HS-5 (cell line): ENCODE data around the gene ARHGAP45.
A peak's percentile ranks its signal among the peaks of the same experiment; 100 is the strongest.
"Not testable (repeated sequence)": the region's sequence is repeated elsewhere in the genome, so short reads cannot be mapped to it uniquely, and the experiment has no call there.

Source experiments
- DNase-seq: peaks from one replicate; pipeline ENCODE4 v3.0.0-alpha.2; 2012; ENCODE audit warnings: low read depth

The ARHGAP45 gene

GRCh38 chr19:1118999-1119398 lies 52.0 kb downstream of the ARHGAP45 start:
- DNase-seq: no peak

- no peak for DNase-seq
These were observed 52.7 kb downstream of the ARHGAP45 start for GRCh38 chr19:1119475-1120217.

GRCh38 chr19:1121395-1121794 lies 54.4 kb downstream of the ARHGAP45 start:
- no peak for DNase-seq

- DNase-seq: no peak
These were observed 55.3 kb downstream of the ARHGAP45 start for GRCh38 chr19:1122021-1122971.

- DNase-seq: no peak
These were observed 56.0 kb downstream of the ARHGAP45 start for GRCh38 chr19:1122972-1123363.

DNA sequence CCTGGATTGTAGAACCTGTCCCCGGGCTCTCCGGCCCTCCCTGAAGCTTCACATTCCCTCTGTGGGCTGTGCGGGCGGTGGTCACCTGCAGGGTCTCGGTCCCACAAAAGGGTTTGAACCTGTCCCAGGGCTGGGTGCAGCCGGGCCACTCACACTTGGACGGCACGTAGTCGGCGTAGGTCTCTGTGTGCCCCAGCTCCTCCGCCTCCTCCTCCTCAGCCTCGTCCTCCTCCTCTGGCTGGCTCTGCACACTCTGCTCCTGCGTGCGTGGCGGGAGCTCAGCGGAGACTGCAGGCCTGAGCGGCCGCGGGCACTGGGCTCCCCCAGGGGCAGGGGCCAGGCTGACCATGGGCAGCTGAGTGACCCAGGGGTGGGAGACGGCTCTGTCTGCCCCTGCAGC lies 56.4 kb downstream of the ARHGAP45 start:
- no peak for DNase-seq

DNA sequence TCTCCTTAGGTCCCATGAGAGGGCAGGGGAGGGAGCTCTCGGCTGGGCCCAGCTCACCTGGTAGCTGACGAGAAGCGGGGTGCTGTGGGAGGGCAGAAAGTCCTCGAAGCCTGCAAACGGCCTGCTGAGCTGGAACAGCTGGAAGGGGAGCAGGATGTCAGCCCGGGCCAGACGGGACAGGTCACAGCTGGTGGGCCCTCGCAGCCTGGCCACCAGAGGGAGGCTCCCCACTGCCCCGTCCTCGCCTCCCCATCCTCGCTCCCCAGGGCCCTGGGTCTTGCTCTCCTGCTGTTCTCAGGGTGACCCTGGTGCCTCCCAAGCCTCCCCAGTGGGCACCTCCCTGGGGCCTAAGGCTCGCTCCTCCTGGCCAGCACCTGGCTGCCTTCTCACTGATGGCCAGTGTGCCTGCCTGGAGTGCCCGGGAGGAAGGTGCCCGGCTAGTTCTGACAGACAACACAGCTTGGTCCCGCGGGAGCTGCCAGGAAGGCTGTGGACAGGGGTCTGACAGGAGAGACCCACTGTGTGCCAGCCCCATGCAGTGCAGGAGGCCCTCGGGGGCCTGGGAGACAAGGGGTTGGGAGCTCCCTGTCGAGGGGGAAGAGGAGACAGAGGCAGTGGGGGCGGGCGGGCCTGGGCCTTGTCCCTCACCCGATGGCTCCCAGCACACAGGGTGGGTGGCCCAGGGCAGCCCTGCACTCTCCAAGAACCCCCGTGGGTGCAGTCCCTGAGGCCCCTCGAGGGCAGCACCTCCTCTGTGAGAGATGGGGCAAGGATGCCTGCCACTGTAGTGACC lies 57.1 kb downstream of the ARHGAP45 start:
- DNase-seq: no peak

DNA sequence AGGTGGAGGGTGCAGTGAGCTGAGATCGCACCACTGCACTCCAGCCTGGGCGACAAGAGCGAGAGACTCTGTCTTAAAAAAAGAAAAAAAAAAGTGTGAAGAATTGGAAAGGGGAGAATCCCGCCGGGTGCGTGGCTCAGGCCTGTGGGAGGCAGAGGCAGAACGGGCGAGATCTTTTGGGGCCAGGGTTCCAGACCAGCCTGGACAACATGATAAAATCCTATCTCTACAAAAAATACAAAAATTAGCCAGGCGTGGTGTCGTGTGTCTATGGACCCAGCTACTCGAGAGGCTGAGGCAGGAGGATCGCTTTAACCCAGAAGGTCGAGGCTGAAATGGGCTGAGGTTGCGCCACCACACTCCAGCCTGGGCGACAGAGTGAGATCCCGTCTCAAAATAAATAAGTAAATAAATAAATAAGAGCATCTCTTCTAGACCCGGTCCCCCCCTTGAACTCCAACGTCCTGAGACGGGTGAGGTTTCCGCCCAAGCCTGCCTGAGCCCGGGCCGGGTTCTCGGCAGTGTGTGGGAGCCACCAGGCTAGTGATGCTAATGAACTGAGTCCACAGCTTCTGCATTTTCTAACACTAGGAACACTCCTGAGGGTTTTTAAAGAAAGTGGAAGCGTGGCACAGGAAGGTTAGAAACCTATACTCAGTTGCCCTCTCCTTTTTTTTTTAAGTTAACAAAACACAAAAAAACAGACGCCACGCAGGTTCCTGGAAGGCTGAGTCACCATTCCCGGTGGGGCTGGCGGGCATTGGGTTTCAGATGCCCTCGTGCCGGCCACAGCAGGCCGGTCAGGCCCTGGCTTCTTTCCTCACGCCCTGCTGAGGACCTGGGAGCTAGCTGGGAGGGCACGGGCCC lies 58.9 kb downstream of the ARHGAP45 start:
- no peak for DNase-seq

DNA sequence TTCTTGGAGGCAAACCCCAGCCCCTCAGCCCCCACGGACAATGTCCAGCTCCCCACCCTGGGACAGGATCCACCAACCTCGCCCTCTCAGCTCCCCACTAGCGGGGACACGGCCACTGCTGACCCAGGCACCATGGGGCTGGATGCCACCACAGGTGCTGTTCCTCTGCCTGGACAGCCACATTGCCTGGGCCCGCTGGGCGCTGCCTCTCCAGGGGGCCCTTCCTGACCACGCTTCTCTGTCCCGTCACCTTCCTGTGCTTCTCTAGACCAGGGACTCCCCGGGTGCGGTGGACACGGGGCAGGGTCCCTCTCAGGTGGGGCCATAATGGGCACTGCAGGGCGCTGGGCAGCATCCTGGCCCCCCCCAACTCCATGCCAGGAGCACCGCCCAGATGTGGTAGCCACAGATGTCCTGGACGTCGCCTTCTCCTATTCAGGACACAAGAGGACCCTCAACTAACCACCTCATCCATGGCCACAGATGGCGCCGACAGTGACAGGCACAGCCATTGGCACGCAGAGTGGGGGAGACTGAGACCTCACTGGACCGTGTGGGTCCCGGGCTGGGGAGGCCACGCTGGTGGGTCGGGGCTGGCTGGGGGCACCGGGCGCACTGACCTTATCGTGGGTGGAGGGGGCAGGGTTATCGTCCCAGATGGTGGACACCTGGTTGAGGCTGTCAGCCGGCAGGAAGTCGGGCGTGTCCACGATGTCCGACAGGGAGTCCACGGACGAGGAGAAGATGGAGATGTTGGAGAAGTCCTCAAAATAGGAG lies 60.2 kb downstream of the ARHGAP45 start:
- no peak for DNase-seq

DNA sequence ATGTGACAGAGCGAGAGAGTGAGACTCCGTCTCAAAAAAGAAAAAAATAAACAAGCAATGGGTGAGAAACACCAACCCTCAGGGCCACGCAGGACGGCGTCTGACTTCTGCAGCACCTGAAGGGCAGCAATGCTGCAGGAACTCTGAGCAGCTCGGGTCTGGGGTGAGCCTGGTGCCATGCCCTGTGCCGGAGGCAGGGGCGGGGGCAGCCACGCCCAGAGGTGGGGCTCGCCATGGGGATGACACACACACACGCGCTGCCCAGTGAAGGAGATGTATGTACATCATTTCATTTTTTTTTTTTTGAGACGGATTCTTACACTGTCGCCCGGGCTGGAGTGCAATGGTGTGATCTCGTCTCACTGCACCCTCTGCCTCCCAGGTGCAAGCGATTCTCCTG lies 61.1 kb downstream of the ARHGAP45 start:
- no peak for DNase-seq

- DNase-seq: not testable (repeated sequence)
These were observed 62.1 kb downstream of the ARHGAP45 start for GRCh38 chr19:1129084-1129483.

DNA sequence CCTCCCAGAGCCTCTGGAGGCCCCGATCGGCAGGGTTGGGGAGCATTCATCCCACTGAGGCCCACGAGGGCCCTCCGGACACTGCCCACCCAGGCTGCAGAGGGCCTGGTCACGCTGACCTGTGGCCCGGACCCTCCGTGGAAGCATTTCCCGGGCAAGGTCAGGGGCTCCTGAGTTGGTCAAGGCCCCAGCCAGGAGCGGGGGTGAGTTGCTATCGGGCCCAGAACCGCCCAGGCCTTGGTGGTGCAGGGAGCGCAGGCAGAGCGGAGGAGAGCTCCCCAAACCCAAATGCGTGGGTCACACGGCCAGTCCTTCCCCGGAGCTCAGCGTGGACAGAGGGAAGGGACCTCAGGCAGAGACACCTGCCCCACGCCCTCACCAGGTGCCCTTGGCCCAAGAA lies 62.6 kb downstream of the ARHGAP45 start:
- no peak for DNase-seq

DNA sequence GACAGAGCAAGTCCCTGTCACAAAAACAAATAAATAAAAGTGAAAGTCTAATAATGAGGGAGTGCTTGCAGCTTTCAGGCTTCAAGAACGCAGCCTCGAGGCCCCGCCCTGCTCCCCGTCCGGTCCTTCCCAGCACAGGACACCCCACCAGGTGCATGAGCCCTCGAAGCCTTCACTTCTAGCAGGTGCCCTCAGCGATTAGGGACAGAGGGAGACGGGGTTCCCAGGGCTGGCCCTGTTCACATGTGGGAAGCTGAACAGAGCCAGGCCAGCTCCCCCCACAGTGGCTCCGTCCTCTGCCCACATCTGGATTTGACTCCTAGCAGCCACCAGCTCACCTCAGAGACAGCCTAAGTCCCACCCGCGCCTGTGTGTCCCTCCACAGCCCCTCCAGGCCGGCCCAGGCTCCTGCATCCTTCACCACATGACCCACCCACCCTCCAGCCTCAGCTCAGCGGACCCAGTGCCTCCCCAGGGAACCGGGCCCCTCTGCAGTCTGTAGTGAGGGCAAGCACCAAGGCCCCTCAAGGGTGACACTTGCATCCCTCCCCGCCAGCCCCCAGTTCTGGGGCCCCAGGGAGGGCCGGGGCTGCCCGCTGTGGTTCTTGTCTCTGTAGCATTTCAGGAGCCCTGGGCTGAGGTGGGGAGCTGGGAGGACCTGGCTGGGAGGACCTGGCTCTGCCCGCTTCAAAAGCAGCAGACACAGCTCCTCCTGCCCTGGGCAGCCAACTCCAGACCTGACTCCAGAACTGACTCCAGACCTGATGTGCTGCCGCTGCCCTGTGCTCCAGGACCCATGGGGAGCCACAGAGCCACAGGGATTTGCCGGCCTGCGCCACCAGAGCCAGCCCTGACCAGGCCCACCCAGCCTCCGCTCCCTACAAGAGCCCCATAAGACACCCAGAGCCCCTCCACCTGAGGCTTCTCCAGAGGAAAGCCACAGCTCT lies 64.1 kb downstream of the ARHGAP45 start:
- DNase-seq: no peak

- DNase-seq: peak; percentile 41
These were observed 65.0 kb downstream of the ARHGAP45 start for GRCh38 chr19:1131718-1132551.

GRCh38 chr19:1132552-1133383 lies 65.8 kb downstream of the ARHGAP45 start:
- no peak for DNase-seq

DNA sequence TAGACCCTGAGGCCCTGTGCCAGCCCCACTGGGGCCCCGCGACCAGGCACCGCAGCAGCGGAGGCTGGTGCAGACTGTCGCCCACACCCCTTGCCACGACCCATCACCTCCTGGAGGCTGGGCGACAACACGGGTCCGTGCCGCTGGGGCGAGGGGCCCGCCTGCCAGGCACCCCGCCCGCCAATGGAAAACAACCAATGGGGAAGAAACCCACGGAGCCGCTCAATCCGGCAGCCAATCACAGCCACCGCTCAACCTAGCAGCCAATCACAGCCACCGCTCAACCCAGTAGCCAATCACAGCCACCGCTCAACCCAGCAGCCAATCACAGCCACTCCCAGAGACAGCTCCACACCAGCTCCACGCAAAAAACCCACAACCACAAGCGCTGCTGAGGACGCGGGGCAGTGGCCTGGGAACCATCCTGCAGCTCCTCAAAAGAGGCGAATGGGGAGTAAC lies 66.5 kb downstream of the ARHGAP45 start:
- DNase-seq: no peak

DNA sequence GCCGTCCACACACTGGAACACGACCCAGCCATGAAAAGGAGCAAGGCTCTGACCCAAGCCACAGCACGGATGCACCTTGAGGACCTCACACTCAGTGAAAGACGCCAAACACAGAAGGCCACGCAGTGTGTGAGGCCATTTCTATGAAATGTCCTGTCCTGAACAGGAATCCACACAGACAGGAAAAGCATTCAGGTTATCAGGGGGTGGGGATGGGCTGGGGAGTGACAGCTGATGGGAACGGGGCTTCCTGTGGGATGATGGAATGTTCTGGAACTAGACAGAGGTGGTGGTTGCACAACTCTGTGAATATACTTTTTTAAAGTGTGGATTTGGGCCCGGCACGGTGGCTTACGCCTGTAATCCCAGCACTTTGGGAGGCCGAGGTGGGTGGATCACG lies 67.5 kb downstream of the ARHGAP45 start:
- no peak for DNase-seq

DNA sequence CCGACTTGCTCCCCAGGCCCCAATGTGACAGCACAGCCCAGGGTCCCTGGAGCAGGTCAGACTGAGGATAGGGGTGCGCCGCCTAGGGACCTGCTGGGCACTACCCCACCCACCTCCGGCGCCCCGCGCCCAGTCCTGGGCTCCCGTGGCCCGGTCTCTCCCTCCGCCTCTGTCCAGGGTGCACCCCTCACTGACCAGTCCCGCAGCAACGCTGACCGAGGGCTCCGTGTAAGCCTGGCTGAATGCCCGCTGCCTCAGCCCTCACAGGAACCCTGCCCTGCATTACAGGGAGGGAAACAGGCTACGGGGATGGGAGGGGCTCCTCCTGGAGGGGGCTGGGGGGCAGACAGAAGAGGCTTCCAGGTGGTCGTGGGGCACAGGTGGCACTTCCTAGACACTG lies 68.5 kb downstream of the ARHGAP45 start:
- no peak for DNase-seq
